Measurements from ENCODE around the gene OPCML.

DNA sequence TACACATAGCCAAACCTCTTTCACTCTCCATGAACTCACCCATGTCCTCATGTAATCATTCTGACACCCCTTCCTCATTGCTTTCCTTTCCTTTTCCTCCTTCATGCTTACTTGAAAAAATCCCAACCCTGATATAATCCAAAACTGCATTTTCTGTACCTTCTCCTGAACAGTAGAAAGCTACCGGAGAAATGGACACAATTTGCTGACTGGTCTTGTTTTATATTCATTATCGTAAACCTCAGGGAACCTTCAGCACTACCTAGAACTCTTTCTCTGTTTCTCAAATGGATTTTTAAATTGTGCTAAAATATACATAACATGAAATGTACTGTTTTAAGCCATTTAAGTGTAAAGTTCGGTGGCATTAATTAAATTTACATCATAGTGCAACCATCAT lies 1165.0 kb downstream of the OPCML start:
- TF ChIP-seq, protein P1, sequence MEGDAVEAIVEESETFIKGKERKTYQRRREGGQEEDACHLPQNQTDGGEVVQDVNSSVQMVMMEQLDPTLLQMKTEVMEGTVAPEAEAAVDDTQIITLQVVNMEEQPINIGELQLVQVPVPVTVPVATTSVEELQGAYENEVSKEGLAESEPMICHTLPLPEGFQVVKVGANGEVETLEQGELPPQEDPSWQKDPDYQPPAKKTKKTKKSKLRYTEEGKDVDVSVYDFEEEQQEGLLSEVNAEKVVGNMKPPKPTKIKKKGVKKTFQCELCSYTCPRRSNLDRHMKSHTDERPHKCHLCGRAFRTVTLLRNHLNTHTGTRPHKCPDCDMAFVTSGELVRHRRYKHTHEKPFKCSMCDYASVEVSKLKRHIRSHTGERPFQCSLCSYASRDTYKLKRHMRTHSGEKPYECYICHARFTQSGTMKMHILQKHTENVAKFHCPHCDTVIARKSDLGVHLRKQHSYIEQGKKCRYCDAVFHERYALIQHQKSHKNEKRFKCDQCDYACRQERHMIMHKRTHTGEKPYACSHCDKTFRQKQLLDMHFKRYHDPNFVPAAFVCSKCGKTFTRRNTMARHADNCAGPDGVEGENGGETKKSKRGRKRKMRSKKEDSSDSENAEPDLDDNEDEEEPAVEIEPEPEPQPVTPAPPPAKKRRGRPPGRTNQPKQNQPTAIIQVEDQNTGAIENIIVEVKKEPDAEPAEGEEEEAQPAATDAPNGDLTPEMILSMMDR (conservative IDR thresholded peaks at IDR 0.05), result no peak
- TF ChIP-seq EZH2 (IDR thresholded peaks at IDR 0.05; ENCODE audit: low read depth), result no peak

Data from PC-9 (cell line).